ENCODE measurements around the gene SORL1-AS1.

SORL1-AS1 gene

DNA sequence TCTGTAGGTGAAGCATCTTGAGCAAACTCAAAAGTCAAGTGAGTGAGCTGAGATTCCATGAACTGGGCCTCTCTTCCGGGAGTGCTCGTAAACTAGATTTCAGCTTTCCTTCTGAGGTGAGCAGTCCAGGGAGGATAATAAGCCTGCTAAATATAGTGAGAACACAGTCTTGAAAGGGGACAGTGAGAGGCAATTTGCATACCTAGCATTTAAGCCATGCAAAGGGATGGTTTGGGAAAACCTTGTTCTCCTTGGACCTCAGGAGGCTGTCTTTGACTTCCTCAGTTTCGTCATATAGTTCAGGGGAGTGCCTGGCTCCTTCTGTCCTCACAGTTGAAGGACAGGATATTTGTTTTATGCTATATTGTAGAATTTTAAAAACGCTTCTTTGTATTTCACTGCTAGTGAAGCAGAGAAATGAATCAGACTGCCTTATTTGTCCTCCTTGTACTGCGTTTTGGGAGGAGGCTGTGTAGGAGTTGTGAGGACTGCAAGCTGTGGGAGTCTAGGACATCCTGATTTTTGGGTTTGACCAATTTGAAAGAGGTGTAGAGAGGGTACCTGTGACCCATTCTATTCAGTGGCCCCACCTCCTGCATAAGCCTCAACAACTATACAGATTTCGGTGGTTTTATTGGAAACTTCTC lies 11.0 kb upstream of the SORL1-AS1 start:
- TF ChIP-seq IRF2 (CRISPR knock-in tag; IDR thresholded peaks at IDR 0.05; ENCODE audit: borderline replicate concordance, low read depth), result no peak
- TF ChIP-seq ZNF232 (CRISPR knock-in tag; IDR thresholded peaks at IDR 0.05), result no peak
- TF ChIP-seq, protein P1, sequence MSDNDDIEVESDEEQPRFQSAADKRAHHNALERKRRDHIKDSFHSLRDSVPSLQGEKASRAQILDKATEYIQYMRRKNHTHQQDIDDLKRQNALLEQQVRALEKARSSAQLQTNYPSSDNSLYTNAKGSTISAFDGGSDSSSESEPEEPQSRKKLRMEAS (CRISPR knock-in tag; IDR thresholded peaks at IDR 0.05), result no peak
- no peak for TF ChIP-seq ZNF423 (CRISPR knock-in tag; IDR thresholded peaks at IDR 0.05)
- no peak for TF ChIP-seq OVOL2 (CRISPR knock-in tag; IDR thresholded peaks at IDR 0.05; ENCODE audit: borderline replicate concordance)
- no peak for TF ChIP-seq PRRX2 (CRISPR knock-in tag; IDR thresholded peaks at IDR 0.05)
- no peak for TF ChIP-seq TCF7 (CRISPR knock-in tag; IDR thresholded peaks at IDR 0.05; ENCODE audit: low read depth)
- no peak for TF ChIP-seq MYBL2 (CRISPR knock-in tag; IDR thresholded peaks at IDR 0.05)
- TF ChIP-seq, protein P2, sequence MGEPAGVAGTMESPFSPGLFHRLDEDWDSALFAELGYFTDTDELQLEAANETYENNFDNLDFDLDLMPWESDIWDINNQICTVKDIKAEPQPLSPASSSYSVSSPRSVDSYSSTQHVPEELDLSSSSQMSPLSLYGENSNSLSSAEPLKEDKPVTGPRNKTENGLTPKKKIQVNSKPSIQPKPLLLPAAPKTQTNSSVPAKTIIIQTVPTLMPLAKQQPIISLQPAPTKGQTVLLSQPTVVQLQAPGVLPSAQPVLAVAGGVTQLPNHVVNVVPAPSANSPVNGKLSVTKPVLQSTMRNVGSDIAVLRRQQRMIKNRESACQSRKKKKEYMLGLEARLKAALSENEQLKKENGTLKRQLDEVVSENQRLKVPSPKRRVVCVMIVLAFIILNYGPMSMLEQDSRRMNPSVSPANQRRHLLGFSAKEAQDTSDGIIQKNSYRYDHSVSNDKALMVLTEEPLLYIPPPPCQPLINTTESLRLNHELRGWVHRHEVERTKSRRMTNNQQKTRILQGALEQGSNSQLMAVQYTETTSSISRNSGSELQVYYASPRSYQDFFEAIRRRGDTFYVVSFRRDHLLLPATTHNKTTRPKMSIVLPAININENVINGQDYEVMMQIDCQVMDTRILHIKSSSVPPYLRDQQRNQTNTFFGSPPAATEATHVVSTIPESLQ (CRISPR knock-in tag; IDR thresholded peaks at IDR 0.05), result no peak
- no peak for TF ChIP-seq EMX1 (CRISPR knock-in tag; IDR thresholded peaks at IDR 0.05)
- TF ChIP-seq, protein P3, sequence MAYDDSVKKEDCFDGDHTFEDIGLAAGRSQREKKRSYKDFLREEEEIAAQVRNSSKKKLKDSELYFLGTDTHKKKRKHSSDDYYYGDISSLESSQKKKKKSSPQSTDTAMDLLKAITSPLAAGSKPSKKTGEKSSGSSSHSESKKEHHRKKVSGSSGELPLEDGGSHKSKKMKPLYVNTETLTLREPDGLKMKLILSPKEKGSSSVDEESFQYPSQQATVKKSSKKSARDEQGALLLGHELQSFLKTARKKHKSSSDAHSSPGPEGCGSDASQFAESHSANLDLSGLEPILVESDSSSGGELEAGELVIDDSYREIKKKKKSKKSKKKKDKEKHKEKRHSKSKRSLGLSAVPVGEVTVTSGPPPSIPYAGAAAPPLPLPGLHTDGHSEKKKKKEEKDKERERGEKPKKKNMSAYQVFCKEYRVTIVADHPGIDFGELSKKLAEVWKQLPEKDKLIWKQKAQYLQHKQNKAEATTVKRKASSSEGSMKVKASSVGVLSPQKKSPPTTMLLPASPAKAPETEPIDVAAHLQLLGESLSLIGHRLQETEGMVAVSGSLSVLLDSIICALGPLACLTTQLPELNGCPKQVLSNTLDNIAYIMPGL (CRISPR knock-in tag; IDR thresholded peaks at IDR 0.05), result no peak
- H3K4me3 Mint-ChIP-seq, result no peak overlapping the region
- H3K27ac Mint-ChIP-seq, result peak overlapping the region; percentile 87
- POLR2A ChIA-PET, result interaction anchor here (0.6 kb wide), 1 partner anchor 1328 kb away, joined by 5 read pairs; no protein-coding TSS in a partner anchor
- H3K4me1 Mint-ChIP-seq, result peaks cover 97% of the 10 kb centered on the region
- no peaks in the 10 kb centered on the region for H3K9me3 Mint-ChIP-seq
- DNase-seq (ENCODE audit: low spot score) (no peak), ATAC-seq (no peak)
- peaks cover 3% of the 10 kb centered on the region; the same call in 1 of the 2 replicates for H3K36me3 Mint-ChIP-seq
- no peaks in the 10 kb centered on the region for H3K27me3 Mint-ChIP-seq (ENCODE audit: low read depth)
- CTCF ChIA-PET, result interaction anchor here (1.6 kb wide), 1 partner anchor 142 kb away, joined by 4 read pairs; no protein-coding TSS in a partner anchor

DNA sequence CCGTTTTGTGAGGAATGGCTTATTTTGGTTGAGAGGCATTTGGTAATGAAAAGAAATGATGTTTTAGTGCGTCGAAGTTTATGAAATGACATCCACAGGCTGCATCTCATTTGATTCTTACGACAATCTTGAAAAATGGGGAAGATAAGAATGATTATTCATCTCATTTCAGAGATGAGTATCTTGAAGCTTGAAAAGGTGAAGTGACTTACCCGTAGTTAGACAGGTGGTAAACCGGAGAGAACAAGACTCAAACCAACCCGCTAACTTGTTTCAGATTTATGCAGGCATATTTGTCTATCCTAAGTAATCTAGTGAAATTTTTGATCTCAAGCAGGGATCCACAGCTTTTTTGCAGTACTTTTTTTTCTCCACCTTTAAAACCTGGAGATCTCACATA lies 9.1 kb upstream of the SORL1-AS1 start:
- POLR2A ChIA-PET, result no interaction called here
- Mint-ChIP-seq H3K4me1 (peaks cover 97% of the 10 kb centered on the region), H3K27ac (peak overlapping the region; percentile 61), H3K27me3 (ENCODE audit: low read depth) (no peaks in the 10 kb centered on the region), H3K36me3 (peaks cover 3% of the 10 kb centered on the region; the same call in 1 of the 2 replicates), H3K4me3 (no peak overlapping the region), H3K9me3 (no peaks in the 10 kb centered on the region)
- DNase-seq (ENCODE audit: low spot score), result no peak
- CTCF ChIA-PET, result no interaction called here
- no peak for ATAC-seq
- TF ChIP-seq ETV6 (CRISPR knock-in tag; IDR thresholded peaks at IDR 0.05), result no peak
- no peak for TF ChIP-seq MYBL2 (CRISPR knock-in tag; IDR thresholded peaks at IDR 0.05)
- TF ChIP-seq SP1 (CRISPR knock-in tag; conservative IDR thresholded peaks at IDR 0.05), result no peak
- TF ChIP-seq NR2C2 (CRISPR knock-in tag; IDR thresholded peaks at IDR 0.05), result no peak
- TF ChIP-seq, protein P4, sequence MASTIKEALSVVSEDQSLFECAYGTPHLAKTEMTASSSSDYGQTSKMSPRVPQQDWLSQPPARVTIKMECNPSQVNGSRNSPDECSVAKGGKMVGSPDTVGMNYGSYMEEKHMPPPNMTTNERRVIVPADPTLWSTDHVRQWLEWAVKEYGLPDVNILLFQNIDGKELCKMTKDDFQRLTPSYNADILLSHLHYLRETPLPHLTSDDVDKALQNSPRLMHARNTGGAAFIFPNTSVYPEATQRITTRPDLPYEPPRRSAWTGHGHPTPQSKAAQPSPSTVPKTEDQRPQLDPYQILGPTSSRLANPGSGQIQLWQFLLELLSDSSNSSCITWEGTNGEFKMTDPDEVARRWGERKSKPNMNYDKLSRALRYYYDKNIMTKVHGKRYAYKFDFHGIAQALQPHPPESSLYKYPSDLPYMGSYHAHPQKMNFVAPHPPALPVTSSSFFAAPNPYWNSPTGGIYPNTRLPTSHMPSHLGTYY (CRISPR knock-in tag; IDR thresholded peaks at IDR 0.05), result no peak
- no peak for TF ChIP-seq ZNF416 (CRISPR knock-in tag; IDR thresholded peaks at IDR 0.05)
- TF ChIP-seq, protein P3 (CRISPR knock-in tag; IDR thresholded peaks at IDR 0.05), result no peak
- TF ChIP-seq, protein P5, sequence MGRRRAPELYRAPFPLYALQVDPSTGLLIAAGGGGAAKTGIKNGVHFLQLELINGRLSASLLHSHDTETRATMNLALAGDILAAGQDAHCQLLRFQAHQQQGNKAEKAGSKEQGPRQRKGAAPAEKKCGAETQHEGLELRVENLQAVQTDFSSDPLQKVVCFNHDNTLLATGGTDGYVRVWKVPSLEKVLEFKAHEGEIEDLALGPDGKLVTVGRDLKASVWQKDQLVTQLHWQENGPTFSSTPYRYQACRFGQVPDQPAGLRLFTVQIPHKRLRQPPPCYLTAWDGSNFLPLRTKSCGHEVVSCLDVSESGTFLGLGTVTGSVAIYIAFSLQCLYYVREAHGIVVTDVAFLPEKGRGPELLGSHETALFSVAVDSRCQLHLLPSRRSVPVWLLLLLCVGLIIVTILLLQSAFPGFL (CRISPR knock-in tag; IDR thresholded peaks at IDR 0.05; ENCODE audit: borderline replicate concordance), result no peak
- TF ChIP-seq, protein P6, sequence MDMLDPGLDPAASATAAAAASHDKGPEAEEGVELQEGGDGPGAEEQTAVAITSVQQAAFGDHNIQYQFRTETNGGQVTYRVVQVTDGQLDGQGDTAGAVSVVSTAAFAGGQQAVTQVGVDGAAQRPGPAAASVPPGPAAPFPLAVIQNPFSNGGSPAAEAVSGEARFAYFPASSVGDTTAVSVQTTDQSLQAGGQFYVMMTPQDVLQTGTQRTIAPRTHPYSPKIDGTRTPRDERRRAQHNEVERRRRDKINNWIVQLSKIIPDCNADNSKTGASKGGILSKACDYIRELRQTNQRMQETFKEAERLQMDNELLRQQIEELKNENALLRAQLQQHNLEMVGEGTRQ (CRISPR knock-in tag; IDR thresholded peaks at IDR 0.05), result no peak
- TF ChIP-seq IRF2 (CRISPR knock-in tag; IDR thresholded peaks at IDR 0.05; ENCODE audit: borderline replicate concordance, low read depth), result no peak
- TF ChIP-seq TEAD4 (CRISPR knock-in tag; IDR thresholded peaks at IDR 0.05), result no peak
- TF ChIP-seq ZNF232 (CRISPR knock-in tag; IDR thresholded peaks at IDR 0.05), result no peak
- no peak for TF ChIP-seq JUN (CRISPR knock-in tag; IDR thresholded peaks at IDR 0.05)

Measured in WTC11 (cell line).